Neural cell (in vitro differentiated cells): ENCODE measurements around the gene ITGAE. TPM values are rescaled to one million over a fixed set of nuclear protein-coding genes. Genes with fewer than 3 reads are reported as not detected.

Experiments
- H2AFZ ChIP-seq: fragments of 200-600, 300-800 bp; sonication (generic), shearing (Covaris generic); 2 replicates; pipeline ENCODE4 v1.6.0; 2014; ENCODE audit warnings: low read depth, mild to moderate bottlenecking, antibody characterized with exemption, low read length, moderate library complexity
- H3F3A ChIP-seq: fragments of 200-600 bp; shearing (Covaris generic); 2 replicates; pipeline ENCODE4 v1.6.1; 2016; ENCODE audit warnings: mild to moderate bottlenecking, moderate library complexity, mixed read lengths, antibody characterized with exemption, low read length; ENCODE audit not compliant: insufficient read depth, poor library complexity, severe bottlenecking
- H3K27ac ChIP-seq: fragments of 200-600, 300-800 bp; sonication (generic), shearing (Covaris generic); 2 replicates; pipeline ENCODE4 v1.5.1; 2014; ENCODE audit warnings: mild to moderate bottlenecking, low read length, moderate library complexity
- H3K27me3 ChIP-seq: fragments of 300-800, 200-600 bp; sonication (generic), shearing (Covaris generic); 2 replicates; pipeline ENCODE4 v1.6.0; 2014; ENCODE audit warnings: mild to moderate bottlenecking, low read depth, low read length, moderate library complexity; ENCODE audit not compliant: insufficient read depth
- H3K36me3 ChIP-seq: fragments of 300-800, 200-600 bp; sonication (generic), shearing (Covaris generic); 2 replicates; pipeline ENCODE4 v1.5.1; 2014; ENCODE audit warnings: mild to moderate bottlenecking, antibody characterized with exemption, low read length, moderate library complexity; ENCODE audit not compliant: insufficient read depth
- H3K4me2 ChIP-seq: fragments of 300-800, 200-600 bp; sonication (generic), shearing (Covaris generic); 2 replicates; pipeline ENCODE4 v1.6.0; 2014; ENCODE audit warnings: mild to moderate bottlenecking, low read length
- H3K4me3 ChIP-seq: fragments of 300-800, 200-600 bp; sonication (generic), shearing (Covaris generic); 2 replicates; pipeline ENCODE4 v1.5.1; 2014; ENCODE audit warnings: mild to moderate bottlenecking, low read length, moderate library complexity
- H3K79me2 ChIP-seq: fragments of 200-600 bp; shearing (Covaris generic); replicated peaks from 2 replicates; pipeline ENCODE4 v1.6.0; 2014; ENCODE audit warnings: mild to moderate bottlenecking, low read length, moderate library complexity; ENCODE audit not compliant: insufficient read depth
- H3K9ac ChIP-seq: fragments of 300-800, 200-600 bp; sonication (generic), shearing (Covaris generic); 2 replicates; pipeline ENCODE4 v1.6.1; 2016; ENCODE audit warnings: mild to moderate bottlenecking, low read length, mixed read lengths
- H3K9me2 ChIP-seq: fragments of 200-600 bp; shearing (Covaris generic); 2 replicates; pipeline ENCODE4 v1.6.1; 2016; ENCODE audit warnings: mild to moderate bottlenecking, low read length, mixed read lengths; ENCODE audit not compliant: insufficient read depth
- H3K9me3 ChIP-seq: fragments of 200-600, 300-800 bp; sonication (generic), shearing (Covaris generic); 2 replicates; pipeline ENCODE4 v1.6.1; 2016; ENCODE audit warnings: mild to moderate bottlenecking, mixed run types, low read length, moderate library complexity, mixed read lengths
- H4K20me1 ChIP-seq: fragments of 200-600 bp; shearing (Covaris generic); 2 replicates; pipeline ENCODE4 v1.6.1; 2016; ENCODE audit warnings: mild to moderate bottlenecking, mixed run types; ENCODE audit not compliant: insufficient read depth
- CTCF ChIP-seq: fragments of 450-650 bp; IDR thresholded peaks from 2 replicates; pipeline ENCODE4 v1.5.1; 2014; ENCODE audit warnings: antibody characterized with exemption, mild to moderate bottlenecking, moderate library complexity; ENCODE audit not compliant: poor library complexity, severe bottlenecking
- EP300 ChIP-seq: fragments of 450-650 bp; conservative IDR thresholded peaks from 2 replicates; pipeline ENCODE4 v1.6.1; 2014; ENCODE audit warnings: antibody characterized with exemption, mild to moderate bottlenecking, moderate library complexity; ENCODE audit not compliant: poor library complexity, severe bottlenecking
- EZH2 ChIP-seq: fragments of 200-600, 300-800 bp; shearing (Covaris generic), sonication (generic); IDR thresholded peaks from 2 replicates; pipeline ENCODE4 v1.6.1; 2014; ENCODE audit warnings: antibody characterized with exemption, low read length, borderline replicate concordance, mild to moderate bottlenecking; ENCODE audit not compliant: insufficient read depth, poor library complexity, severe bottlenecking
- MXI1 ChIP-seq: fragments of 450-650 bp; conservative IDR thresholded peaks from 2 replicates; pipeline ENCODE4 v1.6.1; 2014; ENCODE audit warnings: antibody characterized with exemption, mild to moderate bottlenecking; ENCODE audit not compliant: poor library complexity, severe bottlenecking
- POLR2AphosphoS5 ChIP-seq: IDR thresholded peaks from 2 replicates; pipeline ENCODE4 v1.6.1; 2012
- RAD21 ChIP-seq: fragments of 450-650 bp; conservative IDR thresholded peaks from 2 replicates; pipeline ENCODE4 v1.6.1; 2014; ENCODE audit warnings: antibody characterized with exemption, mild to moderate bottlenecking, moderate library complexity
- REST ChIP-seq: IDR thresholded peaks from 2 replicates; pipeline ENCODE4 v1.6.1; 2012; ENCODE audit warnings: borderline replicate concordance
- SMC3 ChIP-seq: fragments of 450-650 bp; conservative IDR thresholded peaks from 2 replicates; pipeline ENCODE4 v1.6.1; 2014; ENCODE audit warnings: antibody characterized with exemption, mild to moderate bottlenecking, moderate library complexity; ENCODE audit not compliant: poor library complexity
- TAF1 ChIP-seq: IDR thresholded peaks from 2 replicates; pipeline ENCODE4 v1.6.1; 2012; ENCODE audit warnings: low read depth
- polyA plus RNA-seq: library from polyadenylated mRNA; depleted of rRNA; stranded (reverse); fragments of >200 nt; gene quantifications from 2 replicates; pipeline ENCODE4 v1.2.3, GENCODE V29; 2014

ITGAE gene
- polyA plus RNA-seq, 1 donor from 2014 or later, result 169 TPM

GRCh38 chr17:3718201-3718600 lies 82.8 kb downstream of the ITGAE start:
- no peak overlapping the region for H3K27ac ChIP-seq

GRCh38 chr17:3715296-3715695 lies 85.7 kb downstream of the ITGAE start:
- H3K36me3 ChIP-seq, result peaks cover 4% of the 10 kb centered on the region
- H3K79me2 ChIP-seq, result no peaks in the 10 kb centered on the region
- no peaks in the 10 kb centered on the region for H3K9me2 ChIP-seq

More at GRCh38 chr17:3718201-3718600, 82.8 kb downstream of the ITGAE start:
- TF ChIP-seq TAF1, result no peak
- TF ChIP-seq RAD21, result no peak
- TF ChIP-seq CTCF, result no peak
- TF ChIP-seq REST, result no peak
- no peak for TF ChIP-seq EZH2
- TF ChIP-seq EP300, result no peak
- no peak for TF ChIP-seq SMC3
- no peak for TF ChIP-seq MXI1
- TF ChIP-seq POLR2AphosphoS5, result no peak
- Histone ChIP-seq H3K9me2 (no peaks in the 10 kb centered on the region), H3K79me2 (peaks cover 9% of the 10 kb centered on the region), H3K27me3 (no peaks in the 10 kb centered on the region), H3K36me3 (peaks cover 4% of the 10 kb centered on the region), H3K4me3 (no peak overlapping the region), H3F3A (peaks cover 4% of the 10 kb centered on the region), H3K9ac (no peak overlapping the region), H4K20me1 (no peaks in the 10 kb centered on the region), H3K9me3 (no peaks in the 10 kb centered on the region), H2AFZ (no peak overlapping the region), H3K4me2 (no peak overlapping the region)

More at GRCh38 chr17:3715296-3715695, 85.7 kb downstream of the ITGAE start:
- no peaks in the 10 kb centered on the region for H3K9me3 ChIP-seq
- no peaks in the 10 kb centered on the region for H4K20me1 ChIP-seq
- H3K9ac ChIP-seq, result no peak overlapping the region
- H3K4me3 ChIP-seq, result no peak overlapping the region
- no peak for TF ChIP-seq REST
- no peak for TF ChIP-seq CTCF
- no peak for TF ChIP-seq EP300
- no peak for TF ChIP-seq MXI1
- no peak for TF ChIP-seq SMC3
- no peaks in the 10 kb centered on the region for H3F3A ChIP-seq
- H2AFZ ChIP-seq, result no peak overlapping the region
- H3K27ac ChIP-seq, result no peak overlapping the region
- no peaks in the 10 kb centered on the region for H3K27me3 ChIP-seq
- H3K4me2 ChIP-seq, result no peak overlapping the region
